ENCODE results near the gene INSYN2A. TPM values are rescaled to one million over a fixed set of nuclear protein-coding genes. Genes with fewer than 3 reads are reported as not detected.

The INSYN2A gene
- total RNA-seq, 2 donors from 2014 or later, result 0.09 TPM; not detected in 1

DNA sequence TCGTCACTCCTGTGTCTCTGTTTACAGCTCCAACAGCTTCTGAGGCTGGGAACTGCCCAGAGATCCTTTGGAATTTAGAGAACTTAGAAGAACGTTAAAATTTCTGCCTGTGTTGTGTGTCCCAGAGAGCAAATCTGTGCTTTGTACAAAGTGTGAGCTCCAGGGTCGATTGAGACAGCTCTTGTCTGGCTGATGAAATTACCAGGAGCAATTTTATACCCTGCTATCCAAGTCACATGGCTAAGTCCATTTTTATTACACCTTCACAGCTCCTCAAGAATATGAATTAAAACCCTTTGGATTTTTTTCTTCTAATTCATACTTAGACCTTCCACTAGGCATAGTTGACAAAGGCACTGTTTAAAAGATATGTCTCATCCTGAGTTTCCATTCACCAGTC lies 46.5 kb upstream of the INSYN2A start:
- 76 to 92% methylated on average over 2 to 3 of the region's 3 CpGs for WGBS, 2 experiments (ENCODE audit: insufficient coverage in 1 of 2, insufficient read length in 1 of 2)
- Mint-ChIP-seq H3K27ac (no peak overlapping the region), H3K36me3 (ENCODE audit: low read depth) (peaks cover 10% of the 10 kb centered on the region), H3K4me3 (no peak overlapping the region), H3K4me1 (no peaks in the 10 kb centered on the region), H3K9me3 (no peaks in the 10 kb centered on the region), H3K27me3 (ENCODE audit: insufficient read depth) (no peaks in the 10 kb centered on the region)
- Histone ChIP-seq H3K27ac (ENCODE audit: low read depth, low read length) (no peak overlapping the region), H3K4me3 (ENCODE audit: low read length) (no peak overlapping the region), H3K36me3 (ENCODE audit: control insufficient read depth, insufficient read depth, low read length) (no peaks in the 10 kb centered on the region), H3K27me3 (ENCODE audit: control insufficient read depth, insufficient read depth, low read length, poor library complexity, severe bottlenecking) (no peaks in the 10 kb centered on the region), H3K9me3 (ENCODE audit: control insufficient read depth, low read length) (no peaks in the 10 kb centered on the region), H3K4me1 (ENCODE audit: control insufficient read depth, insufficient read depth, low read length) (no peaks in the 10 kb centered on the region), H3K9ac (ENCODE audit: extremely low read depth, low read length, poor library complexity, severe bottlenecking) (no peak overlapping the region)
- DNase-seq, result no peak
- TF ChIP-seq, protein P1, sequence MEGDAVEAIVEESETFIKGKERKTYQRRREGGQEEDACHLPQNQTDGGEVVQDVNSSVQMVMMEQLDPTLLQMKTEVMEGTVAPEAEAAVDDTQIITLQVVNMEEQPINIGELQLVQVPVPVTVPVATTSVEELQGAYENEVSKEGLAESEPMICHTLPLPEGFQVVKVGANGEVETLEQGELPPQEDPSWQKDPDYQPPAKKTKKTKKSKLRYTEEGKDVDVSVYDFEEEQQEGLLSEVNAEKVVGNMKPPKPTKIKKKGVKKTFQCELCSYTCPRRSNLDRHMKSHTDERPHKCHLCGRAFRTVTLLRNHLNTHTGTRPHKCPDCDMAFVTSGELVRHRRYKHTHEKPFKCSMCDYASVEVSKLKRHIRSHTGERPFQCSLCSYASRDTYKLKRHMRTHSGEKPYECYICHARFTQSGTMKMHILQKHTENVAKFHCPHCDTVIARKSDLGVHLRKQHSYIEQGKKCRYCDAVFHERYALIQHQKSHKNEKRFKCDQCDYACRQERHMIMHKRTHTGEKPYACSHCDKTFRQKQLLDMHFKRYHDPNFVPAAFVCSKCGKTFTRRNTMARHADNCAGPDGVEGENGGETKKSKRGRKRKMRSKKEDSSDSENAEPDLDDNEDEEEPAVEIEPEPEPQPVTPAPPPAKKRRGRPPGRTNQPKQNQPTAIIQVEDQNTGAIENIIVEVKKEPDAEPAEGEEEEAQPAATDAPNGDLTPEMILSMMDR (conservative IDR thresholded peaks at IDR 0.05), result no peak

DNA sequence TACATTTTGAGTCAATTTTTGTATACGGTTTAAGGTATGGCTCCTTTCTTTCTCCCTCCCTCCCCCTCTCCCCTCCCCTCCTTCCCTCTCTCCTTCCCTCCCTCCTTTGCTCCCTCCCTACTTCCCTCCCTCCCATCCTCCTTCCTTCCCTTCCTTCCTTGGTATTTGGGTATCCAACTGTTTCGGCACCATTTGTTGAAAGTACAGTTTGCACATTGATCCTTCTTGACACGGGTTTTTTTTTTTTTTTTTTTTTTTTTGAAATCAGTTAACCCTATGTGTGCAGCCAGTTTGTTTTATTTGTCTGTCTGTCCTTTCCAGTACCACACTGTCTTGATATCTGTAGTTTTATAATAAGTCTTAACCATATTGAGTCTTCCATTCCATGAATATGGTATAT lies 39.9 kb upstream of the INSYN2A start:
- Mint-ChIP-seq H3K27ac (no peak overlapping the region), H3K9me3 (no peaks in the 10 kb centered on the region), H3K27me3 (ENCODE audit: insufficient read depth) (no peaks in the 10 kb centered on the region), H3K4me3 (no peak overlapping the region), H3K4me1 (no peaks in the 10 kb centered on the region), H3K36me3 (ENCODE audit: low read depth) (no peaks in the 10 kb centered on the region)
- no peak for DNase-seq
- no peak overlapping the region for H3K9ac ChIP-seq (ENCODE audit: extremely low read depth, low read length, poor library complexity, severe bottlenecking)
- no peaks in the 10 kb centered on the region for H3K36me3 ChIP-seq (ENCODE audit: control insufficient read depth, insufficient read depth, low read length)
- no peaks in the 10 kb centered on the region for H3K27me3 ChIP-seq (ENCODE audit: control insufficient read depth, insufficient read depth, low read length, poor library complexity, severe bottlenecking)
- H3K4me3 ChIP-seq (ENCODE audit: low read length), result no peak overlapping the region
- TF ChIP-seq, protein P1 (conservative IDR thresholded peaks at IDR 0.05), result no peak
- H3K9me3 ChIP-seq (ENCODE audit: control insufficient read depth, low read length), result no peaks in the 10 kb centered on the region
- no peaks in the 10 kb centered on the region for H3K4me1 ChIP-seq (ENCODE audit: control insufficient read depth, insufficient read depth, low read length)
- 82 to 100% methylated on average over 1 to 3 of the region's 3 CpGs for WGBS, 2 experiments (ENCODE audit: insufficient coverage in 1 of 2, insufficient read length in 1 of 2)
- no peak overlapping the region for H3K27ac ChIP-seq (ENCODE audit: low read depth, low read length)

DNA sequence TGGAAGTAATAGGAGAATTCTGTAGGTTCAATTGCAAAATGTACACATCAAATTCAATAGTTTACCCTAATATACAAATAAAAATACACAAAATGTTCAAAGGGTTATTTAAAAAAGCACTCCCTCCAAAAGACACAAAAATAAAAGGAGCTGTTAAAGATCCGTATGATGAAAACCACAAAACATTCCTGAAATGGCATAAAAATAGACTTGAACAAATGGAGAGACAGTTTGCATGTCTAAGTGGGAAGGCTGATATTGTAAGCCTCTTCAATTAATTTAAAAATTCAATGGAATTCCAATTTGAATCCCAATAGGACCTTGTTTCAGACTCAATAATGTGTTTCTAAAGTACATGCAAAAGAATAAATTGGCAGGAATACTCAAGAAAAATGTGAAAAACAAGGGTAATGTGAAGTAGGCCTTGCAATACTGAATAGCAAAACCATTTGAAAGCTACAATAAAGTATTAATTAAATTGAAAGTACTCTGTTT lies 38.0 kb upstream of the INSYN2A start:
- Mint-ChIP-seq H3K4me3 (no peak overlapping the region), H3K27me3 (ENCODE audit: insufficient read depth) (no peaks in the 10 kb centered on the region), H3K27ac (no peak overlapping the region), H3K9me3 (no peaks in the 10 kb centered on the region), H3K36me3 (ENCODE audit: low read depth) (no peaks in the 10 kb centered on the region), H3K4me1 (no peaks in the 10 kb centered on the region)
- Histone ChIP-seq H3K9ac (ENCODE audit: extremely low read depth, low read length, poor library complexity, severe bottlenecking) (no peak overlapping the region), H3K36me3 (ENCODE audit: control insufficient read depth, insufficient read depth, low read length) (no peaks in the 10 kb centered on the region), H3K4me3 (ENCODE audit: low read length) (no peak overlapping the region), H3K27ac (ENCODE audit: low read depth, low read length) (no peak overlapping the region), H3K4me1 (ENCODE audit: control insufficient read depth, insufficient read depth, low read length) (no peaks in the 10 kb centered on the region), H3K9me3 (ENCODE audit: control insufficient read depth, low read length) (no peaks in the 10 kb centered on the region), H3K27me3 (ENCODE audit: control insufficient read depth, insufficient read depth, low read length, poor library complexity, severe bottlenecking) (no peaks in the 10 kb centered on the region)
- TF ChIP-seq, protein P1 (conservative IDR thresholded peaks at IDR 0.05), result no peak
- no peak for DNase-seq
- 89% methylated on average over 1 of the region's 1 CpG; no CpG with 5 or more reads in 1 of the 2 experiments for WGBS, 2 experiments (ENCODE audit: insufficient coverage in 1 of 2, insufficient read length in 1 of 2)
